HPDE6-E6E7 (cell line): ENCODE results near the gene ZCCHC24.
A peak's percentile ranks its signal among the peaks of the same experiment; 100 is the strongest.

Experiments used
- DNase-seq: peaks from one replicate; pipeline ENCODE4 v3.0.0; 2011; ENCODE audit warnings: missing footprints; ENCODE audit errors: extremely low spot score

ZCCHC24 gene

DNA sequence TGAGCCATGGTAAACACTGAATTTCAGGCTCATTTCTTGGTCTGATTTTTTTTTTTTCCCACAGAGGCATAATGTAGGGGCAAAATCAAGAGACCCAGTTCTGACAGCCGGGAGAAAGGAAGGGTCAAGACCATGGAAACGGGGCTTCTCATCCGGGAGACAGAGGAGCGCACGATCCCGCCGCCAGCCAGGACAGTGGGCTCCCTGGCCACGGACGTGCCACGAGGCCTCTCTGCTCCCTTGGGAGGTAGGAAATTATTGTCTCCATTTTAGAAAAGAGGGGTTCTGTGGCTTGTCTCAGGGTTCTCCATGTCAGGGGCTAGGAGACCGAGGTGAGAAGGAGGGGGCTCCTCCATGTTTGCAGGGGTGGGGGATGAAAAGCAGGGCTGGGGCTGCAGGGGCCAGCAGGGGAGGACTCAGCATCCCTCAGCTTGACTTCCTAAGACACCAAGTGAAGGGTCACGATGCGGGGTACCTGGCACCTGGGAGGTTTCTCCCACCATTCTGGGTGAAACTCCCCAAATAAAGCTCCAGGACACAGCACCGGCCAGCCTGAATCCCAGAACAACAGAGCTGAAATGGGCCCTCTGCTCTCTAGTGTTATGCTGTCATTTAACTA lies 60.5 kb downstream of the ZCCHC24 start:
- DNase-seq = no peak

DNA sequence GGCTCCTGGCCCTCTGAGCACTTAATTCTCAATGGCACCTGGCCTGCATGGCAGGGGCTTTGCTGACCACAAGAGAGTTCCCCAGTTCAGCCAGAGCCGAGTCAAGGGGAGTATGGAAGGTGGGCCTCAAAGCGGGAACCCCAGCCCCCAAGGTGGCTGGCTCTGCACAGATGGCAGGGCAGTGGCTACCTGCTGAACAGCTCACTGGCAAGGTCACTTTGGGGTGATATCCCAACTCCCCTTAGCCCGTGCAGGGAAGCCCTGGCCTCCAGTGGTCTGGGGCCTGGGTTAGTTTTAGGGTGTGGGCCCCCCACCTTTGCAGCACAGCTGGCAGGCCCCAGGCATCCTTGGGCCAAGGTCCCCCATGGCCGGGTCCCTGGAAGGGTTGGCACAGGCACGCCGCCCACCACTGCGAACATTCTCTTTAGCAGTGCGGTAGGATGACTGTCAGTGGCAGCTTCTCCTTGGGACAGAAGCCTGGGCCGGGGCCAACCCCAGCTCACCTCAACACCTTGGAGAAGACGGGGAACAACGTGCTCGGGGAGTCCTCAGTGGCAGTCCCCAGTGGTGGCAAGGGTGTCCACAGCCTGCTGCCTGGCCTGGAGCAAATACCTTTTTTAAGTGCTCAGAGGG lies 61.3 kb downstream of the ZCCHC24 start:
- DNase-seq = no peak

DNA sequence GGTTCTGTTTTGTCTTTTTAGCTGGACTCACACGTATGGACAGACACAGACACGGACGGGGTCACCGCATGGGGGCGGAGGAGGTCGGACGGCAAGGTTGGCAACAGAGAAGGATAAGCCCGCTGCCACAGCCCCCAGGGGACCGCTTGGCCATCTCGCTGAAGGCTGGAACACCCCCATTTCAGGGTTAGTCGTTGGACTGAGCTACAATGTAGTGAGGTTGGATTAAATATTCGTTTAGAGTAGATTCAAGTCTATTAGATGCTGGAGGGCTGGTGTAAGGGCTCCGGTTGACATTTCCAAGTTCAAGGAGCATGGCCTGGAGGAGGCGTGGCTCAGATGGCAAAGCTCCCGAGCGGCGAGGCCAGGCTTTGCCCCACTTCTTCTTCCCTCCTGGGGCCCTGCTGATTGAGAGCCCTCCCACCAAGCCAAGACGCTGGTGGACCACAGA lies 62.9 kb downstream of the ZCCHC24 start:
- DNase-seq = no peak

DNA sequence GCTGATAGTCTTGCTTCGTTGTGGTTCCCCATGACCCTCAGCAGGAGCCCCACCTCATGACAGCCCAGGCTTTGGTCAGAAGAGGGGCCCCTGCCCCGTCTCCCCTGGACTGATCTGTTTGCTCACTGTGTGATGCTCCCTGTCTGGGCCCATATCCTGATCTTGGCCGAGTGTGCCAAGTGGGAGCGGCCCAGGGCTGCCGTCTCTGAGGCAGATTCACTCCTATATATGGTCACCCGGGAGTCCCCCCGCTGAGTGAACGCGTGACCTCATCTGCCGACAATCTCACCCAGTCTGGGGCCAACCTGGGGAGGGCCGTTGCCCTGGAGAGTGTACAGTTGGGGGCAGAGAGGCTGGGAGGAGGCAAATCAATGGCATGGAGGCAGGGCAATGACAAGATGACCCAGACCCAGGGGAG lies 63.6 kb downstream of the ZCCHC24 start:
- DNase-seq = no peak

- no peak for DNase-seq
Observed at GRCh38 chr10:79380946-79381721, 64.3 kb downstream of the ZCCHC24 start.

GRCh38 chr10:79380125-79380945 lies 65.1 kb downstream of the ZCCHC24 start:
- no peak for DNase-seq

DNA sequence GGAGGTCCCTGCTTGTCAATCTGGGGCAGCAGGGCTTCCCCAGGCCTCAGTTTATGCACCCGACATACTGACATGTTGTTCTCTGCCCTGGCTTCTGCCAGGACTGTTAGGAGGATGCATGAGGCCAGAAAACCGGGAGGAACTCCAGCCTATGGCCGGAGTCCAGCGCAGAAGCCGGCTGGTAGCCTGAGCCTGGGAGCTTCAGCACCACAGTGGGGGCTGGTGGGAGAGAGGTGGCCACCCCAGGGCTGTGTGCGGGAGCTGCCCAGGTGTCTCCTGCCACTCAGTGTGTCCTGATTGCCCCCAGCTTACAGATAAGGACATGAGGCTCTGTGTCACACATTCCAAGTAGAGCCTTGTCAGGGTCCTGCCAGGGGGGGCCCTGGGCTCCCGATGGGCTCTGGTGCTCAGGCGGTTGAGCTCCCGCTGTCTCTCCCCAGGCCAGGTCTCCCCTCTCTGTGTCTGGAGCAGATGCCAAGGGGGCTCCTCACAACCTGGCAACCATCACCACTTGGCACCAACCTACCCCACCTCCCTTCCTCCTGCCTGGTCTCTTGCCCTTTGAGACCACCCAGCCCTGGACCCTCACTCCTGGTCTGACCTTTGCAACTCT lies 65.8 kb downstream of the ZCCHC24 start:
- no peak for DNase-seq

DNA sequence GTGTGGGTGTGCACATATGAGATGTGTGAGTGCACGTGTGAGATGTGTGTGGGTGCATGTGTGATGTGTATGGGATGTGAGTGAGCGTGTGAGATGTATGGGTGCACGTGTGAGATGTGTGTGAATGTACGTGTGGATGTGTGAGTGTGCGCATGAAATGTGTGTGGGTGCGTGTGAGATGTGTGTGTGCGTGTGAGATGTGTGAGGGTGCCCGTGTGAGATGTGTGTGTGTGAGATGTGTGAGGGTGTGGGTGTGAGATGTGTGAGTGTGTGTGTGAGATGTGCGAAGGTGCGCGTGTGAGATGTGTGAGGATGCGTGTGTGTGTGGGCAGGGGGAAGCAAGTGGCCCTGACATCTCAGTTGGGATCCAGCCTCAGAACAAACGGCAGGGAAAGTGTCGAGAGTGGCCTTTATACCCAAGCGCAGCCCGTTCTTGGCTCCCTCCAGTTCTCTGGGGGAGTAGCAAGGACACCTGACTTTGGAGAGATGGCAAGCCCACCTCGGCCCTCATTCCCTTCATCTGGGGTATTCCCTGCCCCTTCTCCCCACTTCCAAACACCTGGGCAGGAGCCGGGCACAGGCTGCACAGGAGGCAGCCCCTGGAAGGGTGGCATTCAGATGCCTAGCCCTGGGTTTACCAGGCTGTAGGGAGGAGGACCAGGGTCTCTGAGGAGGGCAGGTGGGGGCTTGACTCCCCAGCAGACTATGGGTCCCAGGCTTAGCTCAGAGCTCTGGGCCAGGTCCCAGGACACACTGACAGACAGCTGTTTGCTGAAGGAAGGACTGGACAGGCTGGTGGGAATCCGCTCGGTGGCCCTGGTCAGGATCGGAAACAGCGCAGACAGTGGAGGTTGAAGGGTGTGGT lies 66.5 kb downstream of the ZCCHC24 start:
- DNase-seq = no peak

DNA sequence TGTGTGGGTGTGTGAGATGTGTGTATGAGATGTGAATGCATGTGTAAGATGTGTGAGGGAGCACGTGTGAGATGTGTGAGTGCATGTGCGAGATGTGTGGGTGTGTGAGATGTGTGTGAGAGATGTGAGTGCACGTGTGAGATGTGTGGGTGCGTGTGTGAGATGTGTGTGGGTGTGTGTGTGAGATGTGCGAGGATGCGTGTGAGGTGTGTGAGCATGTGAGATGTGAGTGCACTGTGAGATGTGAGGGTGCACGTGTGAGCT lies 67.1 kb downstream of the ZCCHC24 start:
- DNase-seq = no peak

DNA sequence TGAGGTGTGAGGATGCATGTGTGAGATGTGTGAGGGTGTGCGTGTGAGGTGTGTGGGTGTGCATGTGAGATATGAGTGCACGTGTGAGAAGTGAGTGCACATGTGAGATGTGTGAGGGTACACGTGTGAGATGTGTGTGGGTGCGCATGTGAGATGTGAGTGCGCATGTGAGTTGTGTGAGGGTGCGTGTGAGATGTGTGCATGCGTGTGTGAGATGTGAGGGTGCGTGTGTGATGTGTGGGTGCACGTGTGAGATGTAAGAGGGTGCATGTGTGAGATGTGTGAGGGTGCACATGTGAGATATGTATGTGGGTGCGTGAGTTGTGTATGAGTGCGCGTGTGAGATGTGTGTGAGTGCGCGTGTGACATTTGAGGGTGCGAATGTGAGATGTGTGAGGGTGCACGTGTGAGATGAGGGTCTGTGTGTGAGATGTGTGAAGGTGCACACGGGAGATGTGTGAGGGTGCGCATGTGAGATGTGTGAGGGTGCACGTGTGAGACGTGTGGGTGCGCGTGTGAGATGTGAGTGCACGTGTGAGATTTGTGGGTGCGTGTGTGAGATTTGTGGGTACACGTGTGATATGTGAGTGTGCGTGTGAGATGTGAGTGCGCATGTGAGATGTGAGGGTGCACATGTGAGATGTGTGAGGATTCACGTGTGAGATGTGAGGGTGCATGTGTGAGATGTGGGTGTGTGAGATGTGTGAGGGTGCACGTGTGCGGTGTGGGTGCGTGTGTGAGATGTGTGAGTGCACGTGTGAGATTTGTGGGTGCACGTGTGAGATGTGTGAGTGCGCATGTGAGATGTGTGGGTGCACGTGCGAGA lies 67.7 kb downstream of the ZCCHC24 start:
- no peak for DNase-seq

- no peak for DNase-seq
Observed at GRCh38 chr10:79376751-79377556, 68.5 kb downstream of the ZCCHC24 start.

- no peak for DNase-seq
Observed at GRCh38 chr10:79376078-79376628, 69.3 kb downstream of the ZCCHC24 start.

GRCh38 chr10:79375321-79376077 lies 69.9 kb downstream of the ZCCHC24 start:
- no peak for DNase-seq

DNA sequence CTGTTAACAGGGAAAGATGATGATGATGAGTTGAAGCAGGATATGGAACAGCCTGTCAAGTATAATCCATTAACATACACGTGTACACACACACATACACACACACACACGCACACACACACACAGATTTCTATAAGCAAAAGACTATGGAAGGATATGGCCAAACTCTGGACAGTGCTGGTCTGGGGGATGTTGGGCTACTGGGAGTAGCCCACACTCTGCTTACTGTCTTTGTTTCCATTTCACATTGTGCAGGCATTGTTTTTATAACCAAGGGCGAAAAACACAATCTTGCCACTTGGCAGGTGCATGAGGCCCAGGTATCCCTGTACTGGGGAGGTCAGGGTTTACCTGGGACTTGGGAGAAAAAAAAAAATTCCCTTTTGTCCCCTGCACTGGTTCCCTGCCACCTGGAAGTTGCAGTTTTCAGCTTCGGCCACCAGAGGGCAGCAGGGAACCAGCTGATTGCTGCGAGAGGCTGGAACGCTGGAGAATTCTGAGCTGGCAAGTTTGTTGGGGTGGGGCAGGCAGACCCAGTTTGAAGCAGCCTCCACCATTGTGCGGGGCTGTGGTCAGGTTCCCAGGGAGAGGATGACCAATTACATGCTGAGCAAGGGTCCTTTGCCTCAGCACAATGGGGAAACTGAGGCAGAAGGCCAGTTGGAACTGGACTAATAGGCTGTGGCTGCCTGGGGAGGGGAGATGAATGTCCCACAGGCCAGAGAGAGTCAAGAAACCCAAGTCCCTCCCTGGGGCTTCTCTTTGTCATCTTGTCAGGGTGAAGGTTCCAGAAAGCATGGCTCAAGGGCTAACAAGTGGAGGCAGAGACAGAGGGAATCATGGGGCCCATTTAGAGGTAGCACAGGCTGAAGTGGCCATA lies 70.9 kb downstream of the ZCCHC24 start:
- DNase-seq = peak; percentile 78

GRCh38 chr10:79372871-79373270 lies 72.6 kb downstream of the ZCCHC24 start:
- no peak for DNase-seq

GRCh38 chr10:79367426-79368189 lies 77.8 kb downstream of the ZCCHC24 start:
- DNase-seq = no peak
